ENCODE measurements around the gene DELE1.
A peak's percentile ranks its signal among the peaks of the same experiment; 100 is the strongest.

The DELE1 gene

GRCh38 chr5:141969783-141970771 lies 46.4 kb downstream of the DELE1 start:
- no peak for DNase-seq (ENCODE audit: low spot score)
- peak overlapping the region; percentile 96 for H3K27ac ChIP-seq
- no peak for TF ChIP-seq CTCF (conservative IDR thresholded peaks at IDR 0.05; ENCODE audit: low read depth)
- POLR2A ChIA-PET (ENCODE audit: low non-redundant PET) = interaction anchor here (0.5 to 2.1 kb wide), 5 partner anchors 8 to 283 kb away, joined by 3 to 11 read pairs (median 5); partner anchors contain the start of gene DELE1
- CTCF ChIA-PET = interaction anchor here (0.9 to 3.2 kb wide), 8 partner anchors 7 to 278 kb away, joined by 3 to 22 read pairs (median 4); partner anchors contain the start of gene PCDH1

- no peak overlapping the region for H3K27ac ChIP-seq
- ChIA-PET POLR2A (ENCODE audit: low non-redundant PET) (no interaction called here), CTCF (no interaction called here)
- no peak for TF ChIP-seq CTCF (conservative IDR thresholded peaks at IDR 0.05; ENCODE audit: low read depth)
- DNase-seq (ENCODE audit: low spot score) = peak; percentile 45
Measured at GRCh38 chr5:141973871-141974595, 50.4 kb downstream of the DELE1 start.

- DNase-seq (ENCODE audit: low spot score) = peak; percentile 51
- no peak overlapping the region for H3K27ac ChIP-seq
- CTCF ChIA-PET = interaction anchor here (0.6 to 1.4 kb wide), 2 partner anchors 15 to 155 kb away, joined by 3 to 8 read pairs; no protein-coding TSS in a partner anchor
- no peak for TF ChIP-seq CTCF (conservative IDR thresholded peaks at IDR 0.05; ENCODE audit: low read depth)
- POLR2A ChIA-PET (ENCODE audit: low non-redundant PET) = no interaction called here
Measured at GRCh38 chr5:141976176-141976575, 52.5 kb downstream of the DELE1 start.

GRCh38 chr5:141978389-141978788 lies 54.7 kb downstream of the DELE1 start:
- ChIA-PET CTCF (interaction anchor here (1.1 to 1.5 kb wide), 2 partner anchors 9 to 17 kb away, joined by 3 read pairs; partner anchors contain the start of gene RNF14), POLR2A (ENCODE audit: low non-redundant PET) (interaction anchor here (1.3 kb wide), 1 partner anchor 9 kb away, joined by 5 read pairs; the partner anchor contains the start of gene RNF14)
- no peak for TF ChIP-seq CTCF (conservative IDR thresholded peaks at IDR 0.05; ENCODE audit: low read depth)
- no peak for DNase-seq (ENCODE audit: low spot score)
- no peak overlapping the region for H3K27ac ChIP-seq

GRCh38 chr5:141982626-141983025 lies 59.0 kb downstream of the DELE1 start:
- TF ChIP-seq CTCF (conservative IDR thresholded peaks at IDR 0.05; ENCODE audit: low read depth) = no peak
- CTCF ChIA-PET = interaction anchor here (1.3 kb wide), 1 partner anchor 32 kb away, joined by 4 read pairs; no protein-coding TSS in a partner anchor
- POLR2A ChIA-PET (ENCODE audit: low non-redundant PET) = no interaction called here

GRCh38 chr5:141986072-141986471 lies 62.4 kb downstream of the DELE1 start:
- H3K27ac ChIP-seq = no peak overlapping the region
- no peak for TF ChIP-seq CTCF (conservative IDR thresholded peaks at IDR 0.05; ENCODE audit: low read depth)
- ChIA-PET POLR2A (ENCODE audit: low non-redundant PET) (no interaction called here), CTCF (interaction anchor here (0.6 kb wide), 1 partner anchor 29 kb away, joined by 3 read pairs; no protein-coding TSS in a partner anchor)
- DNase-seq (ENCODE audit: low spot score) = no peak

More at GRCh38 chr5:141982626-141983025, 59.0 kb downstream of the DELE1 start:
- H3K27ac ChIP-seq = no peak overlapping the region
- no peak for DNase-seq (ENCODE audit: low spot score)

All from RWPE1 (cell line).